Activated CD8-positive, alpha-beta memory T cell treated with anti-CD3 and anti-CD28 coated beads for 48 hours (primary cell): ENCODE results near the gene GIMAP1.

Source experiments
- DNase-seq, 3 experiments: peaks; one replicate each; pipeline ENCODE4 v3.0.0-alpha.2; 2020; ENCODE audit warnings: low read depth in 2 of 3, low spot score in 2 of 3

The GIMAP1 gene

GRCh38 chr7:150745876-150746275 is 29.5 kb downstream of the GIMAP1 start:
- DNase-seq, result no peak

- no peak for DNase-seq
Observed at GRCh38 chr7:150746921-150747320, 30.5 kb downstream of the GIMAP1 start.

- DNase-seq, result no peak
Observed at GRCh38 chr7:150748376-150748775, 32.0 kb downstream of the GIMAP1 start.

- no peak for DNase-seq
Observed at GRCh38 chr7:150751702-150752101, 35.3 kb downstream of the GIMAP1 start.

- DNase-seq, result no peak
Observed at GRCh38 chr7:150753239-150753638, 36.8 kb downstream of the GIMAP1 start.

- DNase-seq, result no peak
Observed at GRCh38 chr7:150753826-150754603, 37.6 kb downstream of the GIMAP1 start.

GRCh38 chr7:150754951-150755350 is 38.5 kb downstream of the GIMAP1 start:
- DNase-seq, result no peak

- no peak for DNase-seq
Observed at GRCh38 chr7:150755473-150756099, 39.2 kb downstream of the GIMAP1 start.

GRCh38 chr7:150756166-150756565 is 39.8 kb downstream of the GIMAP1 start:
- no peak for DNase-seq

- DNase-seq, result no peak
Observed at GRCh38 chr7:150756858-150757257, 40.4 kb downstream of the GIMAP1 start.

- no peak for DNase-seq
Observed at GRCh38 chr7:150759479-150759878, 43.1 kb downstream of the GIMAP1 start.

- DNase-seq, result no peak
Observed at GRCh38 chr7:150766334-150766709, 49.9 kb downstream of the GIMAP1 start.

GRCh38 chr7:150769768-150770167 is 53.4 kb downstream of the GIMAP1 start:
- DNase-seq, result no peak
